ENCODE results near the gene NEAT1.

NEAT1 gene

DNA sequence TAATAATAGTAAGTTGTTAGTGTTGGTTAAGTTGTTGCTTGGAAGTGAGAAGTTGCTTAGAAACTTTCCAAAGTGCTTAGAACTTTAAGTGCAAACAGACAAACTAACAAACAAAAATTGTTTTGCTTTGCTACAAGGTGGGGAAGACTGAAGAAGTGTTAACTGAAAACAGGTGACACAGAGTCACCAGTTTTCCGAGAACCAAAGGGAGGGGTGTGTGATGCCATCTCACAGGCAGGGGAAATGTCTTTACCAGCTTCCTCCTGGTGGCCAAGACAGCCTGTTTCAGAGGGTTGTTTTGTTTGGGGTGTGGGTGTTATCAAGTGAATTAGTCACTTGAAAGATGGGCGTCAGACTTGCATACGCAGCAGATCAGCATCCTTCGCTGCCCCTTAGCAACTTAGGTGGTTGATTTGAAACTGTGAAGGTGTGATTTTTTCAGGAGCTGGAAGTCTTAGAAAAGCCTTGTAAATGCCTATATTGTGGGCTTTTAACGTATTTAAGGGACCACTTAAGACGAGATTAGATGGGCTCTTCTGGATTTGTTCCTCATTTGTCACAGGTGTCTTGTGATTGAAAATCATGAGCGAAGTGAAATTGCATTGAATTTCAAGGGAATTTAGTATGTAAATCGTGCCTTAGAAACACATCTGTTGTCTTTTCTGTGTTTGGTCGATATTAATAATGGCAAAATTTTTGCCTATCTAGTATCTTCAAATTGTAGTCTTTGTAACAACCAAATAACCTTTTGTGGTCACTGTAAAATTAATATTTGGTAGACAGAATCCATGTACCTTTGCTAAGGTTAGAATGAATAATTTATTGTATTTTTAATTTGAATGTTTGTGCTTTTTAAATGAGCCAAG, 2.7 kb downstream of the NEAT1 start:
- DNase-seq: peak; percentile 83

GRCh38 chr11:65425971-65426838, 3.6 kb downstream of the NEAT1 start:
- peak; percentile 48 for DNase-seq

- peak; percentile 57 for DNase-seq
These were observed 4.5 kb downstream of the NEAT1 start for GRCh38 chr11:65426839-65427690.

- DNase-seq: peak; percentile 60
These were observed 5.3 kb downstream of the NEAT1 start for GRCh38 chr11:65427691-65428577.

DNA sequence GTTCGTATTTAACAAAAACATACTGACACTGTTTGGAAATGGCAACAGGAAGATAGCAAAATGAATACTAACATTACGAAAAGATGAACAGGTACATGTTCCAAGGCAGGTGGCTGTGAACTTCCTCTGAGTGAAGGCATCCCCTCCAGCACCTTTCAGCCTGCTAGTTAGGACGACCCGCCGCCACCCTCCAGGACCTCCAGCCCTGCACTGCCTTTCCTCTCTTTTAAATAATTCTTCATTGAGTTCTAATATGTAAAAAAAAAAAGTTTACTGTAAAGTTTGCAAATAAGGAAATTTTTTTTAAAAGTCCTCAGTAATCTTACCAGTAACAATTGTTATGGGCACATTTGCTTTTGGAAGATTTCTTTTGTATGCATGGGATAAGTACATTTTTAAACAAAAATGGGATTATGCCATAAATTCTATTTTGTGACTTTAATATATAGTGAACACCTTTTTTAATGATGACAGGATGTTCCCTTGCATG, 6.0 kb downstream of the NEAT1 start:
- DNase-seq: peak; percentile 43

- peak; percentile 41 for DNase-seq
These were observed 6.6 kb downstream of the NEAT1 start for GRCh38 chr11:65429068-65429681.

DNA sequence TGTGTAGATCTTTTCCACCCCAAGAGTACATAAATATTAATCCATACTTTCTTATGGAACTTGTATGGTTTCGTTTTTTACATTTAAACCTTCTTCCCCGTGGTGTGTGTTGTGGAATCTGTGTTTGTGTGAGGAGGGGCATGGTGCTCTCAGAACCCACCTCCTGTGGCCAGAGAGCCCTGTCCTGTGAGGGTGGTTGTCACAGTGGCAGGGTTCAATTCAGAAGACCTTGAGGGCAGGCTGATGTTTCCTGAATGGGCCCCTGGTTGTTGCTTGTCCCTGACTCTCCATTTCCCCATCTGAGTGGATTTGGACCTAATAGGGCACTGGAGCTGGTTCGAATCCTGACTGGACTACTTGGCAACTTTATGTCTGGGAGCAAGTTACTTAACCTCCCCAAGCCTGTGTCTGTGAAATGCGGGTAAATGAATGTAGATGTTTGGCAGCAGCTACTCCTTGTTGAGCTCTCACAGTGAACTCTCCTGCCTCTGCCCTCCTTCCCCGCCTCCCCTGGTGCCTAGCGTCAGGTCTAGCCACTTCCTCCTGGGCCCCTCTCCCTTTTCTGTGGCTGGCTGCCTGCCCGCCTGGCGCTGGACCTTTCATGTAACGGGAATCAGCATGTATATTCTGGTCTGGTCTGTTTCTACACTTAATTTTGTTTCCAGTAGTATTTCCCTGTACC, 7.3 kb downstream of the NEAT1 start:
- DNase-seq: peak; percentile 68

DNA sequence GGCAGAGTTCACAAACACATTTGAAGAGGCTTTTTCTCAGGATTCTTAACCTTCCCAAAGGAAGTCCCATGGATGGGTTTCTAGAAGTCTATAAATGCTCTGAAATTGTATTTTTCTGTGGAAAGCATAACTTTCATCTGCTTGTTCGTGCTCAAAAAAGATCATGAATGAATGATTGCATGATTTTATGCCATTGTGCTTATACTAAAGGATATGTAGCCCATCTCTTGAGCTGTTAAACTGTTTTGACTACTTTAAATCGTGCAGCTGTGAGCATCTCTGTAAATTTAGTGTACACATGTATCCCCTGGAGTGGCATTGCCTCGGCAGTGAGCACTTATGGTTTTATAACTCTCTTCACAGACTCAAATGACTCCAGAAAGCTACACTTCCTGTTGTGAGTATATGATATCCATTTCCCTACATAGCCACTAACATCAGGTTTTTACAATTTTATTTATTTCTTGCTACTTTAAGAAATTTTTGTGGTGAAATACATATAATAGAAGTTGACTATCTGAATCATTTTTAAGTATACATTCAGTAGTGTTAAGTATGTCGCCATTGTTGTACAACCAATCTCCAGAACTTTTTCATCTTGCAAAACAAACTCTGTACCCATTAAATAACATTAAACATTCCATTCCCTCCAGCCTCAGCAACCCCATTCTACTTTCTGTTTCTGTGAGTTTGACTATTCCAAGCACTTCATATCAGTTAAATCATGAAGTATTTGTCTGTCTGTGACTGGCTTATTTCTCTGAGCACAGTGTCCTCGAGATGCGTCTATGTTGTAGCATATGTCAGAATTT, 8.0 kb downstream of the NEAT1 start:
- DNase-seq: no peak

- no peak for DNase-seq
These were observed 9.0 kb downstream of the NEAT1 start for GRCh38 chr11:65431451-65432099.

- DNase-seq: no peak
These were observed 9.6 kb downstream of the NEAT1 start for GRCh38 chr11:65432100-65432650.

GRCh38 chr11:65432686-65433582, 10.3 kb downstream of the NEAT1 start:
- no peak for DNase-seq

DNA sequence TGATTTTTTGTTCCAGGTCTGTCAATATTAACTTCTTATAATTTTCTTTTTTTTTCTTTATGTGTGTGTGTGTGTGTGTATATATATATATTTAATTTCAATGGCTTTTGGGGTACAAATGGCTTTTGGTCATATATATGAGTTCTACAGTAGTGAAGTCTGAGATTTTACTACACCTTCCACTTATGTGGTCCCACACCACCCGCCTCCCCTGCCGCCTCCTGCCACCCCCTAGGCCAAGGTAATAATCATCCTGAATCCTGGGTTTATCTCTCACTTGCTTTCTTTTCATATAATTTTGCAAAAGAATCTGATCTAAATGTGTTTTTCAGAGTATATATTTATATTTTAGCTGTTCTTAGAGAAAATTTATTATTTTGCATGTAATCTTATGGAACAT, 11.1 kb downstream of the NEAT1 start:
- no peak for DNase-seq

GRCh38 chr11:65434057-65434666, 11.6 kb downstream of the NEAT1 start:
- no peak for DNase-seq

GRCh38 chr11:65434667-65435410, 12.2 kb downstream of the NEAT1 start:
- no peak for DNase-seq

DNA sequence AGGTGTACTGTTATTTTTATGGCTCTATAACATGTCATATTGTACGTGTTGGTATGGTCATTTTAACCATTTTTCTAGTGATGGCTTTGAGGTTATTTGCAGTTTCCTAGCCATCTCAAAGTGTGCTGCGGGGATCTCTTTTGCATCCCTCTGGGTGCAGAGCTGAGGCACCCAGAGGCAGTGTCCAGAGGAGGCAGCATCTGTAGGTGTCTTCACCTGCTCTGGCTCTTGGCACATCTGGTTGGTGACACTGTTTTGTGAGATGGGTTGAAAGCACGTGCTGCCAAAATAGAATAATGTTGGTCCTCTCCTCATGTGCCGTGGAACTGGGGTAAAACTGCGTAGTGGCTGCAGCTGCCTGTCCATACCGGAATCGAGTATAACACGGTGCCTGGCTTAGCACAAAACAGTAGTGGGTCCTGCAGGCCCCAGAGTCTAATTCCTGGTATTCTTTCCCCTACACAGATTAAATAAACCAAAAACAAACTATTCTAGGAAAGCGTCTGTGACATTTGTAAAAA, 12.9 kb downstream of the NEAT1 start:
- DNase-seq: no peak

DNA sequence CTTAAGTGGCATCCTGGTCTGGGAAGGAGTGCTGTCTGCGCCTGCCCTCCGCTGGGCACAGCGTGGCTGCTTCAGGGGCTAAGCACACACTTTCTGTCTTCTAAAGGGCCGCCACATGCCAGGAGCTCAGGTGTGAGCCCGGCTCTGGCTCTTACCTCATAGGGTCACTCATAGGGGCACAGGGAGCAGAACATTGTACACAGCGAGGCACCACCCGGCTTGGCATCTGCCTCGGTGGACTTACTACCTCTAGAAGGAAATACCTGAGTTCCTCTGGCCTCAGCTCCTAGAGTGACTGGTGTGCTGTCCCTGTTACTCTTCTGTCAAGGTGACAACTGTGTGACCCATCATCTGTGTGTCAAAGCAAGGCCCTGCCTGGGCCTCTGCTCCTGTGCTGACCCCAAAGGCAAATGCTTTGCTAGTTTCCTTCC, 13.4 kb downstream of the NEAT1 start:
- no peak for DNase-seq

Measured in stimulated activated CD4-positive, alpha-beta T cell treated with anti-CD3 and anti-CD28 coated beads, Interleukin-15, amount 100 ng/mL, for 24 hours (primary cell).